Measurements from ENCODE around the gene ALOX5.
"Not testable (repeated sequence)": the region's sequence is repeated elsewhere in the genome, so short reads cannot be mapped to it uniquely, and the experiment has no call there.

ALOX5 gene

GRCh38 chr10:45374350-45375052 is 485 bp downstream of the ALOX5 start:
- DNase-seq (ENCODE audit: low spot score): peak; percentile 28

DNA sequence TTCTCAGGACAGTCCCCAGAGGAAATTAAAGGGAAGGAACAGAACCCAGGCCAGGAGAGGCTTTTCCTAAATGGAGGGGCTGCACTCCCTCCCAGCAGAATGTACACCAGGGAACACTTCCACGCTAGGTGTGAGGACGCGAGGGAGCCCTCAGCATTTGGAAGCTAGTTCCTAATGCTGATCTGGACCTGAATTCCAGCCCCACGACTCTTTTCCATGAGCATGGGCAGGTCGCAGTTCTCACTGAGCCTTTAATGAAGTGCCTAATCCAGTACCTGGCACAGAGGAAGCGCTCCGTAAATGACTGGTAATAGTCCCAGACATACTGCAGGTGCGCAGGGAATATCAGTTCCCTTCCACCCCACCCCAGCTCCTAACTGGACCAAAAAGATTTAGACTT is 1.1 kb downstream of the ALOX5 start:
- no peak for DNase-seq (ENCODE audit: low spot score)

GRCh38 chr10:45375716-45376231 is 1.8 kb downstream of the ALOX5 start:
- no peak for DNase-seq (ENCODE audit: low spot score)

DNA sequence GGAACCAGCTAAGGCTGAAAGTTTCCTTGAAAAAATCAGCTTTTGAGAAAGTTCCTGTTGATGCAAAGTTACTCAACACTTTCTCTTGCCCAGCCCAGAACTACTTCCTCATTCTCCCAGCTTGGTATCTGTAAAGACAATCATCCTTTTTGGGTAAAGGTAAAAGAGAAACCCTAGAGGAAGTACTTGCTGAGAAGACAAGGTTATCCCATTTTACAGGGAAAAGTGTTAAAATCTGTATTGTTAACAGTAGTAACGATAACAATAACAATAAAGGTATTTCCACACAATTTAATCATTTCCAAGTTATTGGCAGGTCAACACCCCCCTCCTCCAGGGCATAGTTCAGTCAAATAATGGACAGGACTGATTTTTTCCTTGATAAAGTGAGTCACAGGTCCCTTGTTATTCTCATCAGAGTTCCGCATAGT is 2.4 kb downstream of the ALOX5 start:
- DNase-seq (ENCODE audit: low spot score): no peak

DNA sequence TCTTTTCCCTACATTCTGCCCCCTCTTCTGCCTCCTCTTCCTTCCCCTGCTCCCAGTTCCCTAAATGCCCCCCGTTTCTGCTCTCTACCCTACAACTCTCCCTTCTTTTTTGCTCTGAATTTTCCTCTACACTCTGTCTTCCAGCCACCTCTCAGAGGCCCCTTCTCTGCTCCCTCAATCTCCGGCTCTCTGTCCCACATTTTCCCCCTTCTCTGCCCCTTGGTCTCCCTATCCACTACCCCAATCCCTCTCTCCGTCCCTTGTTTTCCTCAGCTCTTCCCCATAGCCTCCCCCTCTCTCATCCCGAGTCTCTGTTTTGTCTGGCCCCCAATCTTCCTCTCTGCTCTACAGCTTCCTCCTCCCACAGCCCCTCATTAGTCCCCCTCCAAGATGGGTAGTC is 3.3 kb downstream of the ALOX5 start:
- DNase-seq (ENCODE audit: low spot score): no peak

DNA sequence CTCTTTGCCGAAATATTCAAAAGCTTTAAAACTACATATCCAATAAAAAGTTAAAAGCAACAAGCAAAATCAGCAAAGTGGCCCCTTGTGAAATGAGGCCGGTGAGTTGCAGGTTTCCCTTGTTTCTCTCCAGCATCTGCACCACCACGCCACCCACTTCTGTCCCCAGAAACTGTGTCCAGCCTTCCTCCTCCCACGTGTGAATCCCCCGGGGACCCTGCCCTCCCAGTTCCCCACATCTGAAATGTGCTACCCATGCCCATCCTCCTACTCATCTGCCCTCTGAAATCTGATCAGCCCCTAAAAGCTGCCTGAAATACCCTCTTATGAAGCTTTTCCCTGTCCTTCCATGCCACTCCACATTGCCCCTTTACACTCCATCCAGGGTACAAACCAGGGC is 3.8 kb downstream of the ALOX5 start:
- DNase-seq (ENCODE audit: low spot score): no peak

DNA sequence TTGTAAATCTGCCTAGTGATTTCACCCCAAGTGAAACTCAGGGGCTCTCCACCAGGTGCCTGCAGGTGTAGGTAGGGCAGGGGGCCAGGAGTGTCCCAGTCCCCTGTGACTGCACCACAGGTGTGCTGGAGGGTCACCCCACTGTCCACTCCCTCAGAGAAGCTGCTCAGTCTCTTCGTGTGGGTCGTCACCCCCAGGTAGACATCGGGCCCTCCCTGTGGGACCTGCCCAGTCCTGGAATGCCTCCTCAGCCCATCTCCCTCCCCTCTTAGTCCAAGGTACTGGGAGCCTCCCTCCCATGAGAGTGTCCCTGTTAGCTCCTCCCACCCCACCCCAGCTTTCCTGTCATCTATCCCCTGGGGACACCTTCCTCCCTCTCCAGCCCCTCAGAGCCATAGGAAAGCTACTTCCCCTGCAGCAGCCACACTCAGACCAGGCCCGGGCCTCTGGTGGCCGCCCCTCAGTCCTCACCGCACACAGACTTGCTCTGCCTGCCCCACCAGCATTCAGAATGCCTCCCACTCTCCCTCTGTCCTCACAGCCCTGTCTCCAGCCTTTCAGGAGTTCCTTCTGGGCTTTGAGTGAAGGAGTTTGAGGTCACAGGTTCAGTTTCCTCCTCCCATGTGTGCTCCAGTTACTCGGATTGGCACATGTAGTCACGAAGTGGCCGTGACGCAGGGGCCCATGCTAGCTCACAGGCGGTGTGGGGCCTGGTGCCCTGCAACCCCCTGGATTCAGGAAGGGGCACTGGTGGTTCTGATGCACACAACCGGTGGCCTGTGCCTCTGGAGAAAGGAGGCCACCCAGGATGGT is 5.1 kb downstream of the ALOX5 start:
- no peak for DNase-seq (ENCODE audit: low spot score)

DNA sequence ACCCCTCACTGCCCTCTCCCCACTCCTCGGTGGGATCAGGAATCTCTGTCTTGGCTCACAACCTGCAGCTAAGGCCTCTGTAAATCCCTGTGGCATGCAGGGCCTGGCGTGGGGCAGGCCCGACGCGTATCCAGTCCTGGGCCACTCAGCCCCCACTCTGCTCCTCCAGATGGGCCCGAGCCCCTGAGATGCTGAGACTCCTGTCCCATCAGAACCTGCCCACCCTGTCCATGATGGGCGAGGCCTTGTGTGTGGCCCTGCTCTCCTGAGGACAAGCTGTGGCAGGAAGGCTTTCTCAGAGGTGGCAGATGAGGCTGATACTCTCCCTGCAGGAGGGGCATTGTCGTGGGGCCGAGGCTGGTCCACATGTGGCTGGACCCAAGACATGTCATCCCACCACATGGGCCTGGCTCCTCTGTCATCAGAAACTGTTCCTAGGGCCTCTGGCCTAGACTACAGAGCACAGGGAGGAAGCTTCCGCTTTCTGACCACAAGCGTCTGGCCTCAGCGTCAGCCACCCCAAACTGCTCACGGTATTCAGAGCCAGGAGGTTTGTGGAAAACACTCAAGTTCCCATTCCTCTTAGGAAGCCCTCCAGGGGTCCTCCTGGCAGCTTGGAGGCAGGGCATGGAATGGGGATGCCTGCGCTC is 6.0 kb downstream of the ALOX5 start:
- no peak for DNase-seq (ENCODE audit: low spot score)

- DNase-seq (ENCODE audit: low spot score): no peak
Observed at GRCh38 chr10:45380903-45381620, 7.0 kb downstream of the ALOX5 start.

GRCh38 chr10:45382591-45382990 is 8.6 kb downstream of the ALOX5 start:
- DNase-seq (ENCODE audit: low spot score): no peak

DNA sequence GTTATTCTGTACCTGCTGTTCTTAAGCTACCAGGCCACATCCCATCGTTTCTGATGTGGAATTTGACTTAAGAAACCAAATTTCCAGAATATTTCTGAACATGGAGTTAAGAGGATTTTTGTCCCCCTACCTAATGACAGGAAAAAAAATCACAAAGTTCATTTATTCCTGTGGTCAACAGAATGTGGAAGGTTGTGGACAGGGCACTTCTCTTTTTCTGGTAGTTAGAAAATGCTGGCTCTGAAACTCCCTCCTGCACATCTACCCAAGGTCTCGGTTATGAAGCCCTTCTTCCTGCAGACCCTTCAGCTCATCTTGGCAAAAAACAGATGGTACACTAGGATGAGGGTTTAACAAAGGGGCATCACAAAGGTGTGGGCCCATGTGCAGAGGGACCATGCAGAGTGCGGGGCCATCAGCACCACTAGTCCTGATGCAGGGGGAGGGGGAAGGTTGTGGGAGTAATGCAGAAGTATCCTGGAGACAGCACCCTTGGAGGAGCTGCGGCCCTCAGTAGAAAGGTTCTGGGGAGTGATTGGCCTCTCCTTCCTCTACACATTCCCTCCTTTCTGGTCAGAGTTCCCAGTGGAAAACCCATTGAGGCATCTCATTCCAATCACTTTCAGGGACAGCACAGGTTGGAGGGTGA is 9.8 kb downstream of the ALOX5 start:
- DNase-seq (ENCODE audit: low spot score): no peak

GRCh38 chr10:45386657-45387056 is 12.6 kb downstream of the ALOX5 start:
- DNase-seq (ENCODE audit: low spot score): no peak

DNA sequence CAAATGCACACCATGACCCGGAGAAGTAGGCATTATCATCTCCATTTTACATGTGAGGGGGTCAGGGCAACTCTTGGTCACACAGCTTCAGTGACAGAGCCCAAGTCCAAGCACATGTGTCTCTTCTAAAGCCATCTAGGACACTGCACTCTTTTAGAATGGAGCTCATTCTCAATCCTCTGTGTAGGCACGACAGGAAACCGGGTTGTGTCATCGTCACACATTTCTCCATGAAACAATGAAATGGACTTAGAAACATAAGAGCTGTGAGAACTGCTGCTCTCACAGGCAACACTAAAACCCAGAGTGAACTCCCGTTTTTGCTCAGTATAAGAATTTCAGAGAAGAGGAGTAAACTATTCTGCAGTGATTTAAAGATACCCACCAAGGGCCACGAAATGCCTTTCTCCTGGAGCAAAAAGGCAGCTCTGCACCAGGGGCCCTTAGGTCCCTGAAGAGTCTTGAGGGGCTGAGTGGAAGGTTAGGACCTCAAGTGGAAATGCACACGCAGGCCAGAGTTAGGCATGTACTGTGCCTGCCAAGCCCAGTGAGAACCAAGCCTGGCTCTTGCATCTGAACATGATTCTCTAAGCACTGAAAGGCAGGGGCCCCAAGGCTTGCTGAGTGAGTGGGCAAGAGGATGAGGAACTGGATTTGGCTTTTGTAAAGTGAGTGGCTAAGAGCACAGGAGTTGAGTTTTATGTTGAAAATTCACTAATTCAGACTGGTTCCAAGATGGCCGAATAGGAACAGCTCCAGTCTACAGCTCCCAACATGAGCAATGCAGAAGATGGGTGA is 13.3 kb downstream of the ALOX5 start:
- DNase-seq (ENCODE audit: low spot score): no peak

GRCh38 chr10:45389671-45390070 is 15.7 kb downstream of the ALOX5 start:
- not testable (repeated sequence) for DNase-seq (ENCODE audit: low spot score)

DNA sequence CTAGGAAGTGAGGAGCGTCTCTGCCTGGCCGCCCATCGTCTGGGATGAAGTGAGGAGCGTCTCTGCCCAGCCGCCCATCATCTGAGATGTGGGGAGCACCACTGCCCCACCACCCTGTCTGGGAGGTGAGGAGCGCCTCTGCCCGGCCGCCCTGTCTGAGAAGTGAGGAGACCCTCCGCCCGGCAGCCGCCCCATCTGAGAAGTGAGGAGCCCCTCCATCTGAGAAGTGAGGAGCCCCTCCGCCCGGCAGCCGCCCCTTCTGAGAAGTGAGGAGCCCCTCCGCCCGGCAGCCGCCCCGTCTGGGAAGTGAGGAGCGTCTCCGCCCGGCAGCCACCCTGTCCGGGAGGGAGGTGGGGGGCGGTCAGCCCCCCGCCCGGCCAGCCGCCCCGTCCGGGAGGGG is 17.6 kb downstream of the ALOX5 start:
- DNase-seq (ENCODE audit: low spot score): not testable (repeated sequence)

GRCh38 chr10:45395554-45395953 is 21.5 kb downstream of the ALOX5 start:
- no peak for DNase-seq (ENCODE audit: low spot score)

GRCh38 chr10:45398595-45398994 is 24.6 kb downstream of the ALOX5 start:
- DNase-seq (ENCODE audit: low spot score): no peak

- no peak for DNase-seq (ENCODE audit: low spot score)
Observed at GRCh38 chr10:45399113-45399512, 25.1 kb downstream of the ALOX5 start.

DNA sequence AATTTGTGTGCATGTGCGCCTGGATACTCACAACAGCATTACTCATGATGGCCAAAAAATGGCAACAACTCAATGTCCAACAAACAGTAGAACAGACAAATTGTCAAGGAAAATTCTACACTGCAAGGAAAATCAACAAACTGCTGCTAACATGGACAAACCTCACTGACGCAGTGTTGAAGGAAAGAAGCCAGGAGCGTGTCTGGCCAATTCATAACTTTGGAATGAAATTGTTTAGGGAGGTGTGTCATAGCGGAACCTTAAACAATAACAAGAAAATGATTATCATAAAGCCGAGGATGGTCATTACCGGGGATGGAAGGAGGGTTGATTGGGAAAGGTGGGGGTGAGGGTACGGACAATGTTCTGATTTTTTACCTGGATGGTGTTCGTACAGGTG is 29.1 kb downstream of the ALOX5 start:
- no peak for DNase-seq (ENCODE audit: low spot score)

- DNase-seq (ENCODE audit: low spot score): no peak
Observed at GRCh38 chr10:45404087-45404769, 30.2 kb downstream of the ALOX5 start.
